ENCODE data around the gene CSMD2.

GRCh38 chr1:33727310-33727709, 437.7 kb downstream of the CSMD2 start:
- TF ChIP-seq CTCF (IDR thresholded peaks at IDR 0.05) = no peak
- no peak for TF ChIP-seq POLR2A (IDR thresholded peaks at IDR 0.05)
- no peak for TF ChIP-seq POLR2AphosphoS5 (IDR thresholded peaks at IDR 0.05)
- TF ChIP-seq EP300 (IDR thresholded peaks at IDR 0.05) = no peak

Data from upper lobe of left lung (tissue), 4 donors.